PFSK-1 (cell line): ENCODE results near the gene ARSI.

Experiments used
- FOXP2 ChIP-seq: optimal IDR thresholded peaks from 2 replicates; pipeline ENCODE3; 2011; ENCODE audit warnings: borderline replicate concordance, control low read depth, inconsistent platforms; ENCODE audit not compliant: insufficient read depth; ENCODE audit errors: extremely low read length, extremely low read depth
- POLR2AphosphoS5 ChIP-seq: IDR thresholded peaks from 2 replicates; pipeline ENCODE4 v1.6.1; 2012; ENCODE audit warnings: low read depth, mild to moderate bottlenecking, control low read depth, low read length, moderate library complexity
- REST ChIP-seq, 2 experiments: IDR thresholded peaks; 2 replicates each; pipeline versions ENCODE4 v1.6.1 to v1.8.0; 2011 to 2012; ENCODE audit warnings: low read depth in 2 of 2, low read length in 2 of 2, control low read depth in 1 of 2, inconsistent platforms in 1 of 2, mild to moderate bottlenecking in 1 of 2, moderate library complexity in 1 of 2; ENCODE audit not compliant: insufficient read depth in 1 of 2
- SIN3A ChIP-seq: IDR thresholded peaks from 2 replicates; pipeline ENCODE4 v1.6.1; 2012; ENCODE audit warnings: mild to moderate bottlenecking, low read length, moderate library complexity, borderline replicate concordance; ENCODE audit not compliant: insufficient read depth
- TAF1 ChIP-seq: IDR thresholded peaks from 2 replicates; pipeline ENCODE4 v1.6.1; 2012; ENCODE audit warnings: low read length, control low read depth, borderline replicate concordance; ENCODE audit not compliant: insufficient read depth

GRCh38 chr5:150311015-150311692 lies 8.4 kb upstream of the ARSI start:
- TF ChIP-seq POLR2AphosphoS5 (no peak), REST (IDR thresholded peaks at IDR 0.05; ENCODE audit: insufficient read depth in 1 of 2, low read depth in 2 of 2, low read length in 2 of 2) (no peak), SIN3A (no peak), FOXP2 (no peak), TAF1 (no peak)
